IPS-15b (cell line): ENCODE data around the gene CDC73.
"Not testable (repeated sequence)": the region's sequence is repeated elsewhere in the genome, so short reads cannot be mapped to it uniquely, and the experiment has no call there.

Experiments used
- H3K27me3 ChIP-seq: one replicate; pipeline ENCODE4 v1.6.1; 2013; ENCODE audit warnings: low read length; ENCODE audit not compliant: control insufficient read depth, insufficient read depth
- H3K36me3 ChIP-seq: one replicate; pipeline ENCODE4 v1.6.1; 2013; ENCODE audit warnings: low read length; ENCODE audit not compliant: control insufficient read depth, insufficient read depth
- H3K4me1 ChIP-seq: one replicate; pipeline ENCODE4 v1.6.1; 2013; ENCODE audit warnings: mild to moderate bottlenecking, low read length; ENCODE audit not compliant: control insufficient read depth, insufficient read depth
- H3K4me3 ChIP-seq: one replicate; pipeline ENCODE4 v1.5.1; 2013; ENCODE audit warnings: low read depth, low read length
- H3K9ac ChIP-seq: one replicate; pipeline ENCODE4 v1.6.1; 2013; ENCODE audit warnings: low read depth, mild to moderate bottlenecking, low read length
- H3K9me3 ChIP-seq: one replicate; pipeline ENCODE4 v1.6.1; 2013; ENCODE audit warnings: mild to moderate bottlenecking, low read length; ENCODE audit not compliant: control insufficient read depth, insufficient read depth

CDC73 gene

DNA sequence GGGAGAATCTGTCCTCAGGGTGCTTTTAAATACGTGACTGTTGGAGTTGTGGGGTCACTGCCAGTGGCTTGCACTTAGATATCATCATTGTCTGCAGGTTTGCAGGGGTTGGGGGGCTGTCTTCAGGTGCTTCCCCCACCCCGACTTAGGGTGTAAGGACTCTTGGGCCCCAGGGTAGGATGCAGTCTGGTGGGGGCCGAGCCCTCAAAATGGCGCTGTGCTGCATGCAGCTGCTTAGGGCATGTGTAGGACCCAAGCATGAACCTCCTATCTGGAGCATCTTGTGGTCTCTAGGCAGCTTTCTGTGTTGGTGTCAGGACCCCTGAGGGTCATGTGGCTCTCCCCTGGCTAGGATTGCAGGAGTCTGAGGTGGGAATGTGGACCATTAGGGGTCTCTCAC is 120.2 kb downstream of the CDC73 start:
- H3K27me3 ChIP-seq, result no peaks in the 10 kb centered on the region
- H3K4me1 ChIP-seq, result no peaks in the 10 kb centered on the region
- H3K9ac ChIP-seq, result no peak overlapping the region
- no peaks in the 10 kb centered on the region for H3K9me3 ChIP-seq
- H3K36me3 ChIP-seq, result no peaks in the 10 kb centered on the region
- H3K4me3 ChIP-seq, result no peak overlapping the region

GRCh38 chr1:193249187-193249586 is 127.4 kb downstream of the CDC73 start:
- no peak overlapping the region for H3K9ac ChIP-seq
- H3K27me3 ChIP-seq, result no peaks in the 10 kb centered on the region
- H3K4me3 ChIP-seq, result no peak overlapping the region
- peaks cover 5% of the 10 kb centered on the region for H3K36me3 ChIP-seq
- no peaks in the 10 kb centered on the region for H3K9me3 ChIP-seq
- H3K4me1 ChIP-seq, result no peaks in the 10 kb centered on the region

DNA sequence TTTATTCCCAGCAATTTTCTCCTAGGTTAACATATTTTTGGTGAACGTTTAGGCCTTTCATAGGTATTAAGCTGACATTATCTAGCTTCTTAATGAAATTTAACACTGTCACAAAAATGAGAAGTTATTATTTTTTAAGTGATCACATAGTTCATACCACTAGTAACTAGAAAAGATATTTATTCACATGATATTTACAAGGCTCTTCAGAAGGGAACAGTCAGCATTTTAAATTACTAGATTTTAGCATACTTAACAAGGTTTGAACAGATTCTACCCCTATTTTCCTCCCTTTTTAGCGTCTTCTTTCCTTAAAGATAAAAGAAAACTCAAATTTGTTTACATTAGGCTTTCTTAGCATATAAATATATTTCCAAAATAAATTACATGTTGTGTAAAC is 130.1 kb downstream of the CDC73 start:
- Histone ChIP-seq H3K4me1 (no peaks in the 10 kb centered on the region), H3K4me3 (no peak overlapping the region), H3K9ac (no peak overlapping the region), H3K36me3 (peaks cover 5% of the 10 kb centered on the region), H3K9me3 (no peaks in the 10 kb centered on the region), H3K27me3 (no peaks in the 10 kb centered on the region)

- H3K36me3 ChIP-seq, result no peaks in the 10 kb centered on the region
- H3K4me3 ChIP-seq, result no peak overlapping the region
- H3K9me3 ChIP-seq, result no peaks in the 10 kb centered on the region
Observed at GRCh38 chr1:193256019-193256418, 134.2 kb downstream of the CDC73 start.

DNA sequence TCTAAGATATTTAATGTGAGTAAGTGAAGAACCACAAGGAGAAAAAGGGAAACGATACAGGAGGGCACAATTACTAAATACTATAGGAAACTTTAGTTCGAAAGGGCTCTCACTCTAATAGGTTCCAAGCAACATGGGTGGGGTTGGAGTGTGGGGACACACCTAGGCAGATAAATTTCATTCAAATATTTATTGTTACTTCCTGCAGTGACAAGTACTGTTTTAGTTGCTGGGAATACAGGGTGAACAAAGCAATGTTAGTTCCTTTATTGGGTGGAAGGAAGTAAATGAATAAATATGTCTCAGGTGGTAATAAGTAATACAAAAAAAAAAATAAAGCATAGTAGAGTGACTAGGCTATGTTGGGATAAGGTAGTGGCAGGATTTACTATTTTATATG is 137.8 kb downstream of the CDC73 start:
- H3K9me3 ChIP-seq, result no peaks in the 10 kb centered on the region

More at GRCh38 chr1:193256019-193256418, 134.2 kb downstream of the CDC73 start:
- Histone ChIP-seq H3K4me1 (no peaks in the 10 kb centered on the region), H3K9ac (no peak overlapping the region), H3K27me3 (no peaks in the 10 kb centered on the region)

GRCh38 chr1:193260056-193260745 is 138.4 kb downstream of the CDC73 start:
- no peaks in the 10 kb centered on the region for H3K36me3 ChIP-seq
- no peaks in the 10 kb centered on the region for H3K9me3 ChIP-seq
- no peak overlapping the region for H3K4me3 ChIP-seq
- H3K9ac ChIP-seq, result no peak overlapping the region
- H3K4me1 ChIP-seq, result no peaks in the 10 kb centered on the region
- no peaks in the 10 kb centered on the region for H3K27me3 ChIP-seq

More for the DNA sequence above, 137.8 kb downstream of the CDC73 start:
- Histone ChIP-seq H3K9ac (no peak overlapping the region), H3K4me3 (no peak overlapping the region), H3K4me1 (no peaks in the 10 kb centered on the region), H3K27me3 (no peaks in the 10 kb centered on the region), H3K36me3 (no peaks in the 10 kb centered on the region)

GRCh38 chr1:193260896-193261295 is 139.1 kb downstream of the CDC73 start:
- no peaks in the 10 kb centered on the region for H3K27me3 ChIP-seq
- no peaks in the 10 kb centered on the region for H3K4me1 ChIP-seq
- H3K4me3 ChIP-seq, result no peak overlapping the region
- no peak overlapping the region for H3K9ac ChIP-seq
- H3K9me3 ChIP-seq, result no peaks in the 10 kb centered on the region
- H3K36me3 ChIP-seq, result no peaks in the 10 kb centered on the region

- Histone ChIP-seq H3K9ac (no peak overlapping the region), H3K4me1 (no peaks in the 10 kb centered on the region), H3K27me3 (no peaks in the 10 kb centered on the region), H3K9me3 (no peaks in the 10 kb centered on the region), H3K4me3 (no peak overlapping the region), H3K36me3 (no peaks in the 10 kb centered on the region)
Observed at GRCh38 chr1:193262661-193263060, 140.8 kb downstream of the CDC73 start.

DNA sequence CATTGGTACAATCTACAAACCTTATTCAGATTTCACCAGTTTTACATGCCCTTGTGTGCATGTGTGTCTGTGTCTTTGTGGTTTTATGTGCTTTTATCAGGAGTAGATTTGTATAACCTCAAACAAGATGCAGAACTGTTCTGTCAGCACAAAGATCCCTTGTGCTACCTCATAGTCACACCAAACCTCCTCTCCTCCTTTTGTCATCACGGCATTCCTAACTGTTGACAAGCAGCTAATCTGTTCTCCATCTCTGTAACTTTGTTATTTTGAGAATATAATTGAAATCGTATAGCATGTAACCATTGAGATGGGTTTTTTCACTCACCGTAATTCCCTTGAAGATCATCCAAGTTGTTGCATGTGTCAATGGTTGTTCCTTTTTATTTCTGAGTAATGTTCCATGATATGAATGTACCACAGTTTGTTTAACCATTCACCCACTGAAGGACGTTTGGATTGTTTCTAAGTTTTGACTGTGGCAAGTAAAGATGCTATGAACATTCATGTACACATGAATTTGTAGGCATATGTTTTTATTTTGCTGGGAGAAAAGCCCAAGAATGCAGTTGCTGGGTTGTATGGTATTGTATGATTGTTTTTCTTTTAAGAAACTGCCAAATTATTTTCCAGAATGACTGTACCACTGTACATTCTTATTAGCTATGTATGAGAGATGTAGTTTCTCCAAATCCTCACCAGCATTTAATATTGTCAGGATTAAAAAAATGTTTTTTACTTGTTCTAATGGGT is 142.7 kb downstream of the CDC73 start:
- Histone ChIP-seq H3K27me3 (no peaks in the 10 kb centered on the region), H3K4me3 (no peak overlapping the region), H3K9me3 (no peaks in the 10 kb centered on the region), H3K4me1 (no peaks in the 10 kb centered on the region), H3K9ac (no peak overlapping the region), H3K36me3 (no peaks in the 10 kb centered on the region)

DNA sequence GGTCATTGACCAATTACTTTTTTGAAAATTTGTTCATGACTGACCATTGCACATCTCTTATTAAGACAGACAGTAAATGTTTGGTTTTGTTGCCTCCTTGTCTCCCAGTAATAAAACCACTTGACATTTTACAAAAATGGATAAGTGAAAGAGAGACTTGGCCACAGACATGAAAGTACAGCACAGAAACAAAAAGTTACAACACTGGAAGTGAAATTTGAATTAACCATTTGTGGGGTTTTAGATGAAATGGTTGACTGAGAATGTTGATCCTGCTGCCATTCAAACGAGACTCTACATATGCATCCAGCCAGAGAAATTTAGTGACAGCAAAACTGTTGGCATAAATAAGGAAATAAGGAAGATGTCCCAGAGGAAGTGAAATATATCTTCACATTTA is 143.9 kb downstream of the CDC73 start:
- H3K9ac ChIP-seq, result no peak overlapping the region
- no peaks in the 10 kb centered on the region for H3K9me3 ChIP-seq
- H3K4me1 ChIP-seq, result no peaks in the 10 kb centered on the region
- no peaks in the 10 kb centered on the region for H3K27me3 ChIP-seq
- no peak overlapping the region for H3K4me3 ChIP-seq
- H3K36me3 ChIP-seq, result no peaks in the 10 kb centered on the region

DNA sequence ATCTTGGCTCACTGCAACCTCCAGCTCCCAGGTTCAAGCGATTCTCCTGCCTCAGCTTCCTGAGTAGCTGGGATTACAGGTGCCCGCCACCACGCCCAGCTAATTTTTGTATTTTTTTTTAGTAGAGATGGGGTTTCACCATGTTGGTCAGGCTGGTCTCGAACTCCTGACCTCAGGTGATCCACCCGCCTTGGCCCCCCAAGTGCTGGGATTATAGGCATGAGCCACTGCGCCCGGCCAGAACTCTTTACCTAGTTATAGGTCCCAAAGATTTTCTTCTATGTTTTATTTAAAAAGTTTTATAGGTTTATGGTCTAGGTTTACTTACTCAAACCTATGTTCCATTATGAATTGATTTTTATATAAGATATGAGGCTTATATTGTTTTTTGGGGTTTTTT is 145.0 kb downstream of the CDC73 start:
- not testable (repeated sequence) for H3K36me3 ChIP-seq, H3K9me3 ChIP-seq, H3K27me3 ChIP-seq, H3K4me1 ChIP-seq, H3K4me3 ChIP-seq, H3K9ac ChIP-seq

DNA sequence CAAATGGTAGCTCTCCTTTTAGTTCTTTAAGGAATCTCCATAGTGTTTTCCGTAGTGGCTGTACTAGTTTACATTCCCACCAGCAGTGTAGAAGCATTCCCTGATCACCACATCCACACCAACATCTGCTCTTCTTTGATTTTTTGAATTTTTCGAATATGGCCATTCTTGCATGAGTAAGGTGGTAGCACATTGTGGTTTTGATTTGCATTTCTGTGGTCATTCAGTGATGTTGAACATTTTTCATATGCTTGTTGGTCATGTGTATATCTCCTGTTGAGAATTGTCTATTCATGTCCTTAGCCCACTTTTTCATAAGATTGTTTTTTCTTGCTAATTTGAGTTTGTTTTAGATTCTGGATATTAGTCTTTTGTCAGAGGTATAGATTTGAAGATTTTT is 149.2 kb downstream of the CDC73 start:
- H3K9me3 ChIP-seq, result no peaks in the 10 kb centered on the region
- no peaks in the 10 kb centered on the region for H3K36me3 ChIP-seq
- H3K27me3 ChIP-seq, result no peaks in the 10 kb centered on the region
- H3K4me1 ChIP-seq, result peaks cover 4% of the 10 kb centered on the region
- H3K4me3 ChIP-seq, result no peak overlapping the region
- no peak overlapping the region for H3K9ac ChIP-seq
